B cell (primary cell): ENCODE results near the gene CXCR3. TPM values are rescaled to one million over a fixed set of nuclear protein-coding genes. Genes with fewer than 3 reads are reported as not detected.

Experiments used
- ATAC-seq: fragments of 200-7000 bp; cut with Tn5 transposase; one replicate; pipeline ENCODE4 v1.10.0; 2021; ENCODE audit warnings: low read depth, mild to moderate bottlenecking, moderate number of reproducible peaks, moderate library complexity
- CTCF ChIA-PET: fragments of 350-600 bp; sonication (Branson Sonifier 250); formaldehyde crosslinking; loops from one replicate; lab custom pipeline; 2021; ENCODE audit warnings: antibody characterized with exemption, inconsistent platforms; lab: Charles Lee
- POLR2A ChIA-PET: fragments of 350-600 bp; sonication (Branson Sonifier 250); formaldehyde crosslinking; loops from one replicate; lab custom pipeline; 2021; ENCODE audit warnings: antibody characterized with exemption; lab: Charles Lee
- DNase-seq: peaks from one replicate; pipeline ENCODE4 v3.0.0; 2013
- H2AFZ ChIP-seq: 2 replicates; pipeline ENCODE4 v1.6.1; 2012; ENCODE audit warnings: mild to moderate bottlenecking, low read depth, low read length; ENCODE audit not compliant: insufficient read depth, poor library complexity, severe bottlenecking
- H3K27ac ChIP-seq, 2 donors: 1 replicate in 1 of 2; 2 replicates in 1 of 2; pipeline ENCODE4 v1.5.1; 2012 to 2013; ENCODE audit warnings: low read length in 2 of 2, mild to moderate bottlenecking in 2 of 2, moderate library complexity in 1 of 2
- H3K27me3 ChIP-seq, 4 experiments: fragments of 200-600 bp in 1 of 4; sonication (generic) in 1 of 4; replicated peaks in 1 of 4; 1 replicate in 2 of 4; 2 replicates in 2 of 4; pipeline versions ENCODE4 v1.6.1 to v1.7.0; 2013 to 2016; ENCODE audit warnings: low read length in 3 of 4, mild to moderate bottlenecking in 2 of 4, mixed read lengths in 1 of 4, moderate library complexity in 1 of 4; ENCODE audit not compliant: insufficient read depth in 4 of 4, control insufficient read depth in 3 of 4; ENCODE audit errors: control extremely low read depth in 1 of 4
- H3K36me3 ChIP-seq, 2 experiments: replicated peaks in 1 of 2; 1 replicate in 1 of 2; 2 replicates in 1 of 2; pipeline versions ENCODE4 v1.6.1 to v1.7.1; 2013; ENCODE audit warnings: low read length in 1 of 2; ENCODE audit not compliant: insufficient read depth in 2 of 2, control insufficient read depth in 1 of 2; ENCODE audit errors: control extremely low read depth in 1 of 2, extremely low read depth in 1 of 2
- H3K4me1 ChIP-seq, 2 donors: fragments of 200-600 bp in 1 of 2; sonication (generic) in 1 of 2; 1 replicate in 1 of 2; 2 replicates in 1 of 2; pipeline versions ENCODE4 v1.5.1 to v1.6.1; 2013 to 2017; ENCODE audit warnings: low read length in 2 of 2; ENCODE audit not compliant: control insufficient read depth in 2 of 2, insufficient read depth in 2 of 2
- H3K4me2 ChIP-seq: replicated peaks from 2 replicates; pipeline ENCODE3; 2012; ENCODE audit warnings: mild to moderate bottlenecking, low read depth, low read length; ENCODE audit not compliant: poor library complexity, severe bottlenecking
- H3K4me3 ChIP-seq, 5 experiments: fragments of 200-600 bp in 1 of 5; sonication (generic) in 1 of 5; 1 replicate in 3 of 5; 2 replicates in 2 of 5; pipeline versions ENCODE4 v1.5.1 to v1.7.0; 2011 to 2016; ENCODE audit warnings: low read length in 4 of 5, mild to moderate bottlenecking in 4 of 5, low read depth in 2 of 5, control low read depth in 1 of 5, moderate library complexity in 1 of 5; ENCODE audit not compliant: insufficient read depth in 1 of 5; ENCODE audit errors: control extremely low read depth in 1 of 5, extremely low read depth in 1 of 5
- H3K79me2 ChIP-seq: fragments of 200-600 bp; sonication (generic); one replicate; pipeline ENCODE4 v1.6.0; 2016; ENCODE audit warnings: low read length; ENCODE audit not compliant: control insufficient read depth, insufficient read depth
- H3K9ac ChIP-seq: fragments of 200-600 bp; sonication (generic); 2 replicates; pipeline ENCODE4 v1.6.1; 2017; ENCODE audit warnings: mild to moderate bottlenecking, low read length, moderate library complexity
- H3K9me3 ChIP-seq, 3 donors: one replicate each; pipeline versions ENCODE4 v1.6.1 to v1.7.1; 2013; ENCODE audit warnings: low read length in 2 of 3; ENCODE audit not compliant: control insufficient read depth in 2 of 3, insufficient read depth in 1 of 3; ENCODE audit errors: control extremely low read depth in 1 of 3
- H4K20me1 ChIP-seq: 2 replicates; pipeline ENCODE4 v1.6.0; 2012; ENCODE audit warnings: mild to moderate bottlenecking, low read length; ENCODE audit not compliant: insufficient read depth, control insufficient read depth, poor library complexity, severe bottlenecking
- H3K27ac Mint-ChIP-seq: one replicate; pipeline ENCODE4 v1.8.0; 2021; ENCODE audit warnings: mixed read lengths
- H3K27me3 Mint-ChIP-seq: one replicate; pipeline ENCODE4 v1.8.0; 2021; ENCODE audit warnings: mixed read lengths
- H3K4me1 Mint-ChIP-seq: one replicate; pipeline ENCODE4 v1.8.0; 2021; ENCODE audit warnings: mixed read lengths
- H3K4me3 Mint-ChIP-seq: one replicate; pipeline ENCODE4 v1.8.0; 2021; ENCODE audit warnings: mixed read lengths
- H3K9me3 Mint-ChIP-seq: one replicate; pipeline ENCODE4 v1.8.0; 2022; ENCODE audit warnings: mixed read lengths; ENCODE audit not compliant: insufficient read depth
- EZH2 ChIP-seq: IDR thresholded peaks from 2 replicates; pipeline ENCODE4 v1.6.1; 2012; ENCODE audit warnings: borderline replicate concordance, low read depth, mild to moderate bottlenecking, moderate library complexity, low read length; ENCODE audit not compliant: insufficient read depth, poor library complexity, severe bottlenecking
- WGBS: methylation state at CpG from one replicate; pipeline ENCODE4 v1.1.5; 2013; ENCODE audit warnings: missing lambda C conversion rate; ENCODE audit not compliant: insufficient coverage; 5-methylcytosine and 5-hydroxymethylcytosine counted together
- intact Hi-C: fragments of 100-400 bp; cut with micrococcal nuclease; formaldehyde crosslinking; loops from one replicate; pipeline ENCODE4 v1.10.0; 2022
- polyA plus RNA-seq: library from polyadenylated mRNA; depleted of rRNA; stranded (reverse); fragments of >200 nt; gene quantifications from 2 replicates; pipeline ENCODE4 v1.2.3, GENCODE V29; 2012
- total RNA-seq, 2 donors: library from RNA; stranded (reverse); fragments of 120-200 nt in 1 of 2; gene quantifications; 1 replicate in 1 of 2; 2 replicates in 1 of 2; pipeline versions ENCODE4 v1.2.3 to v1.2.4, GENCODE V29; 2013 to 2022
- TF ChIP-seq, protein P1 (sequence below): fragments of 200-600 bp; IDR thresholded peaks from one replicate; pipeline ENCODE4 v1.8.0; 2022; ENCODE audit warnings: antibody characterized with exemption, mild to moderate bottlenecking

Gene CXCR3
- total and polyA plus RNA-seq, 2 donors (not counting 1 experiment from before 2014, with no cell fraction given): 6.9 to 8.7 TPM

DNA sequence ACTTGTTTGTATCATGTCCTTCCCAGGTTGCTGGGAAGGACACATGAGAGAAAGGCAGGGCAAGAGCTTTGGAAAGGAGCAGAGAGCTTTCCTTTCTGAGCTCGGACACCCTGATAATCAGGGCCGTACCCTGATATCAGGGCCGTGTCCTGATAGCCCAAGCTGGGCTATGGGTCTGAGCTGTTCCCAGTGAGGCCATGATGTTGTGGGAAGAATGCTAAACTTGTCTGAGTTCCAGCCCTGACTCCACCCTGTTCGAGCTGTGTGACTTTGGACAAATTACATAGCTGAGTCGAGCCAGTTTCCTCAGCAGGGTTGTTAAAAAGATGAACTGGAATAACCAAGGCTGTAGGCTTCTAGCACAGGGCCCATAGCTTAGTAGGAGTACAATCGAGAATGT lies 3.3 kb upstream of the CXCR3 start:
- peak overlapping the region; percentile 52 to 79 for H3K27ac ChIP-seq
- H4K20me1 ChIP-seq: no peaks in the 10 kb centered on the region
- H2AFZ ChIP-seq: no peak overlapping the region
- Mint-ChIP-seq H3K27me3 (no peaks in the 10 kb centered on the region), H3K4me3 (no peak overlapping the region), H3K9me3 (no peaks in the 10 kb centered on the region), H3K27ac (peak overlapping the region; percentile 89), H3K4me1 (peaks cover 68% of the 10 kb centered on the region)
- H3K4me1 ChIP-seq: peaks cover 58 to 82% of the 10 kb centered on the region in 2 donors
- peak overlapping the region; percentile 37 for H3K4me2 ChIP-seq
- CTCF ChIA-PET: interaction anchor here (0.5 to 1.6 kb wide), 3 partner anchors 12 to 919 kb away, joined by 3 to 4 read pairs (median 3); no protein-coding TSS in a partner anchor
- POLR2A ChIA-PET: no interaction called here
- no peaks in the 10 kb centered on the region for H3K79me2 ChIP-seq
- ATAC-seq: no peak
- H3K4me3 ChIP-seq: no peak overlapping the region
- H3K36me3 ChIP-seq: no peaks in the 10 kb centered on the region
- H3K9ac ChIP-seq: no peak overlapping the region
- intact Hi-C loops: no loop called here
- peaks cover 0 to 14% (median 0%) of the 10 kb centered on the region in 3 donors for H3K9me3 ChIP-seq
- WGBS: 88% methylated on average over 3 of the region's 6 CpGs
- H3K27me3 ChIP-seq: no peaks in the 10 kb centered on the region
- no peak for DNase-seq
- TF ChIP-seq, protein P1, sequence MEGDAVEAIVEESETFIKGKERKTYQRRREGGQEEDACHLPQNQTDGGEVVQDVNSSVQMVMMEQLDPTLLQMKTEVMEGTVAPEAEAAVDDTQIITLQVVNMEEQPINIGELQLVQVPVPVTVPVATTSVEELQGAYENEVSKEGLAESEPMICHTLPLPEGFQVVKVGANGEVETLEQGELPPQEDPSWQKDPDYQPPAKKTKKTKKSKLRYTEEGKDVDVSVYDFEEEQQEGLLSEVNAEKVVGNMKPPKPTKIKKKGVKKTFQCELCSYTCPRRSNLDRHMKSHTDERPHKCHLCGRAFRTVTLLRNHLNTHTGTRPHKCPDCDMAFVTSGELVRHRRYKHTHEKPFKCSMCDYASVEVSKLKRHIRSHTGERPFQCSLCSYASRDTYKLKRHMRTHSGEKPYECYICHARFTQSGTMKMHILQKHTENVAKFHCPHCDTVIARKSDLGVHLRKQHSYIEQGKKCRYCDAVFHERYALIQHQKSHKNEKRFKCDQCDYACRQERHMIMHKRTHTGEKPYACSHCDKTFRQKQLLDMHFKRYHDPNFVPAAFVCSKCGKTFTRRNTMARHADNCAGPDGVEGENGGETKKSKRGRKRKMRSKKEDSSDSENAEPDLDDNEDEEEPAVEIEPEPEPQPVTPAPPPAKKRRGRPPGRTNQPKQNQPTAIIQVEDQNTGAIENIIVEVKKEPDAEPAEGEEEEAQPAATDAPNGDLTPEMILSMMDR: no peak
- no peak for TF ChIP-seq EZH2

DNA sequence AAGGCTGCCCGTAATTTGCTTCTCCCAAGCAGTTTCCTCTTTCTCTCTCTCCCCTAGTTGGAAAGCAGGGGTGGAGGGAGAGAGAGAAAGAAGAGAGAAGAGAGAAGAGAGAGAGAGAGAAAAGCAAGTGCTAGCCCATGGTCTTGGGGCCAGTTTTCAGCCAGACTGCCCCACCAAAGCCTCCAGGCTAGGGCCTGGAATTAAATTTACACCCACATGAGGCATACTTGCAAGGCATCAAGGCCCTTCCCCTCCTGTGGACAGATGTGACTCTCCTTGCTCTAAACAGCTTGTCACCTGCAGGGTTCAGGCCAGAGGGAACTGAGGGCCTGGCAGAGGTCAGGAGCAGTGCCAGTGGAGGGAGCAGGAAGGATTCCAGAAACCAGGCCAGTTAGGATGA lies 1.7 kb upstream of the CXCR3 start:
- intact Hi-C loops: no loop called here
- no CpG with 5 or more reads among the region's 1 CpG for WGBS
- Histone ChIP-seq H3K27me3 (no peaks in the 10 kb centered on the region), H2AFZ (no peak overlapping the region), H3K4me1 (peaks cover 58 to 78% of the 10 kb centered on the region in 2 donors), H3K9me3 (peaks cover 0 to 14% (median 0%) of the 10 kb centered on the region in 3 donors), H3K4me2 (no peak overlapping the region), H3K9ac (no peak overlapping the region), H3K36me3 (no peaks in the 10 kb centered on the region), H3K27ac (peak overlapping the region; percentile 72 to 83), H3K4me3 (no peak overlapping the region), H4K20me1 (no peaks in the 10 kb centered on the region), H3K79me2 (no peaks in the 10 kb centered on the region)
- ChIA-PET POLR2A (no interaction called here), CTCF (no interaction called here)
- Mint-ChIP-seq H3K9me3 (no peaks in the 10 kb centered on the region), H3K27me3 (no peaks in the 10 kb centered on the region), H3K27ac (peak overlapping the region; percentile 86), H3K4me3 (no peak overlapping the region), H3K4me1 (peaks cover 67% of the 10 kb centered on the region)
- DNase-seq (no peak), ATAC-seq (no peak)
- TF ChIP-seq, protein P1: no peak
- TF ChIP-seq EZH2: no peak
